Breast epithelium (tissue), 4 donors: ENCODE measurements around the gene FIBCD1. TPM values are rescaled to one million over a fixed set of nuclear protein-coding genes. Genes with fewer than 3 reads are reported as not detected.

Experiments used
- DNase-seq, 2 donors: peaks; one replicate each; pipeline ENCODE4 v3.0.0-alpha.2; 2019; ENCODE audit warnings: low spot score in 2 of 2
- H3K27ac ChIP-seq, 2 donors: fragments of 200-600 bp; sonication (generic) in 1 of 2; one replicate each; pipeline ENCODE4 v1.5.1; 2016 to 2019; ENCODE audit warnings: mild to moderate bottlenecking in 1 of 2
- H3K27me3 ChIP-seq, 2 donors: fragments of 200-600 bp; sonication (generic) in 1 of 2; one replicate each; pipeline versions ENCODE4 v1.5.1 to v1.6.0; 2017 to 2019; ENCODE audit warnings: control low read depth in 1 of 2, mild to moderate bottlenecking in 1 of 2
- H3K36me3 ChIP-seq: fragments of 200-600 bp; one replicate; pipeline ENCODE4 v1.5.1; 2019
- H3K4me1 ChIP-seq, 2 donors: fragments of 200-600 bp; sonication (generic); one replicate each; pipeline ENCODE4 v1.5.1; 2016 to 2019; ENCODE audit warnings: control low read depth in 1 of 2
- H3K4me3 ChIP-seq, 3 donors: fragments of 200-600 bp; sonication (generic); 1 replicate in 2 of 3; 2 replicates in 1 of 3; pipeline ENCODE4 v1.5.1; 2016 to 2019; ENCODE audit warnings: mild to moderate bottlenecking in 3 of 3, moderate library complexity in 2 of 3
- H3K9me3 ChIP-seq, 2 donors: fragments of 200-600 bp; sonication (generic) in 1 of 2; one replicate each; pipeline ENCODE4 v1.5.1; 2016 to 2019; ENCODE audit warnings: control low read depth in 1 of 2
- POLR2A ChIP-seq: fragments of 450-650 bp; IDR thresholded peaks from one replicate; pipeline ENCODE4 v1.6.1; 2016; ENCODE audit warnings: antibody characterized with exemption, mild to moderate bottlenecking, moderate library complexity
- POLR2AphosphoS5 ChIP-seq, 3 donors: sonication (generic); formaldehyde crosslinking; IDR thresholded peaks; one replicate each; pipeline ENCODE4 v1.6.1; 2017; ENCODE audit warnings: antibody characterized with exemption in 3 of 3
- intact Hi-C: fragments of 100-400 bp; cut with DNase I; formaldehyde crosslinking; loops from one replicate; pipeline ENCODE4 v1.15.1; 2023; ENCODE audit warnings: low total_unique reads
- total RNA-seq, 3 donors: library from RNA; depleted of rRNA; stranded (reverse); fragments of >200 nt; gene quantifications; one replicate each; pipeline ENCODE4 v1.1.0, GENCODE V29; 2016
- TF ChIP-seq, protein P1 (sequence below), 3 donors: fragments of 450-650 bp; IDR thresholded peaks; one replicate each; pipeline ENCODE4 v1.5.1; 2016 to 2017; ENCODE audit warnings: antibody characterized with exemption in 3 of 3, mild to moderate bottlenecking in 3 of 3, moderate library complexity in 3 of 3

Gene FIBCD1
- total RNA-seq, 3 donors from 2014 or later: 0.16 to 0.44 TPM; not detected in 1

DNA sequence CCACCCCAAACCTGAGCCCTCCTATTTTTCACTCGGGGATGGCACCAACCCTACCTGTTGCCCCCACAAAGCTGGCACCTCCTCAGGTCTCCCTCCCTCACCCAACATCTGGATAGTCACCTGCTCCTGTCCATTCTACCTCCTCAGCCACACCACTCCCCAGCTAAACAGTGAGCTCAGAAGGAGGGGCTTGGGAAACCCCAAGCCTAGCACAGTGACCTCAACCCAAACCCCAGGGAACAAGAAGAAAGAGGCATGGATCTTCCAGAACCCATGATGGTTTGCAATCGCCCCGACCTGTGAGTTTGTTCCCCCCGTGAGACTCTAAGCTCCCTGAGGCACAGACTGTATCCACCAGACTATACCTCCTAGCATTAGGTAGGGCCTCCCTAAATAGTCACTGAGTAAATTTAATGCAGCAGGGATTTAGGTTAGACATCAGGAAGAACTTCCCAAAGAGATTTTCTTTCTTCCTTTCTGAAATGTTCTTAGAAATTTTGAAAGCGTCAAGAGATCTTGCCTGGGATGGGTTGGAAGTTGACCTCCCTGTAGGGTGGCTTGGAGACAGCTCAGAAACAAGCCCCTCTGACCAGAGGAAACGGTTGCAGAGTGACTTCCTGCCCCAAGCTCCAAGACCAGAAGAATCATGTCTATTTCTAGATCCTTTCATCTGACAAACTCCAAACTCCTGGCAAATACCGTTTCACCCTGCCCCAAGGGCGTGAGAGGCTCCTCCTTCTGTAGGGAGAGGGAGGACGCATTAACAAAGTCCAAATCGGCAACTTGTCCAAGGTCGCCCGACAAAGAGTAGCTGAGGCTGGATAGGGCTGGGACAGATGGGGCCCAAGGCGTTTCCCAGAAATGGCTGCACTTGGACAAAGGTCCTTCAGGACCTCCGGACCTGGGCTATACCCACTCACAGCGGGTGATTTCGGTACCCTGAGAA, 4.1 kb downstream of the FIBCD1 start:
- no peak overlapping the region for H3K4me3 ChIP-seq
- TF ChIP-seq POLR2A: no peak
- no peak for TF ChIP-seq POLR2AphosphoS5 (IDR thresholded peaks at IDR 0.05)
- TF ChIP-seq, protein P1, sequence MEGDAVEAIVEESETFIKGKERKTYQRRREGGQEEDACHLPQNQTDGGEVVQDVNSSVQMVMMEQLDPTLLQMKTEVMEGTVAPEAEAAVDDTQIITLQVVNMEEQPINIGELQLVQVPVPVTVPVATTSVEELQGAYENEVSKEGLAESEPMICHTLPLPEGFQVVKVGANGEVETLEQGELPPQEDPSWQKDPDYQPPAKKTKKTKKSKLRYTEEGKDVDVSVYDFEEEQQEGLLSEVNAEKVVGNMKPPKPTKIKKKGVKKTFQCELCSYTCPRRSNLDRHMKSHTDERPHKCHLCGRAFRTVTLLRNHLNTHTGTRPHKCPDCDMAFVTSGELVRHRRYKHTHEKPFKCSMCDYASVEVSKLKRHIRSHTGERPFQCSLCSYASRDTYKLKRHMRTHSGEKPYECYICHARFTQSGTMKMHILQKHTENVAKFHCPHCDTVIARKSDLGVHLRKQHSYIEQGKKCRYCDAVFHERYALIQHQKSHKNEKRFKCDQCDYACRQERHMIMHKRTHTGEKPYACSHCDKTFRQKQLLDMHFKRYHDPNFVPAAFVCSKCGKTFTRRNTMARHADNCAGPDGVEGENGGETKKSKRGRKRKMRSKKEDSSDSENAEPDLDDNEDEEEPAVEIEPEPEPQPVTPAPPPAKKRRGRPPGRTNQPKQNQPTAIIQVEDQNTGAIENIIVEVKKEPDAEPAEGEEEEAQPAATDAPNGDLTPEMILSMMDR (IDR thresholded peaks at IDR 0.05): no peak
- no peak overlapping the region for H3K27ac ChIP-seq
- H3K27me3 ChIP-seq: peaks cover 12 to 72% of the 10 kb centered on the region in 2 donors
- no peak for DNase-seq
- peaks cover 15 to 16% of the 10 kb centered on the region in 2 donors for H3K4me1 ChIP-seq
- H3K9me3 ChIP-seq: no peaks in the 10 kb centered on the region
- intact Hi-C loops: no loop called here
- no peaks in the 10 kb centered on the region for H3K36me3 ChIP-seq

- Histone ChIP-seq H3K4me1 (peaks cover 10% of the 10 kb centered on the region in 2 donors), H3K27ac (no peak overlapping the region), H3K36me3 (no peaks in the 10 kb centered on the region), H3K27me3 (peaks cover 8 to 65% of the 10 kb centered on the region in 2 donors), H3K9me3 (no peaks in the 10 kb centered on the region), H3K4me3 (no peak overlapping the region)
- TF ChIP-seq, protein P1 (IDR thresholded peaks at IDR 0.05): no peak
- TF ChIP-seq POLR2A (no peak), POLR2AphosphoS5 (IDR thresholded peaks at IDR 0.05) (no peak)
- no peak for DNase-seq
- intact Hi-C loops: no loop called here
These were observed 4.8 kb downstream of the FIBCD1 start for GRCh38 chr9:130934246-130934645.

DNA sequence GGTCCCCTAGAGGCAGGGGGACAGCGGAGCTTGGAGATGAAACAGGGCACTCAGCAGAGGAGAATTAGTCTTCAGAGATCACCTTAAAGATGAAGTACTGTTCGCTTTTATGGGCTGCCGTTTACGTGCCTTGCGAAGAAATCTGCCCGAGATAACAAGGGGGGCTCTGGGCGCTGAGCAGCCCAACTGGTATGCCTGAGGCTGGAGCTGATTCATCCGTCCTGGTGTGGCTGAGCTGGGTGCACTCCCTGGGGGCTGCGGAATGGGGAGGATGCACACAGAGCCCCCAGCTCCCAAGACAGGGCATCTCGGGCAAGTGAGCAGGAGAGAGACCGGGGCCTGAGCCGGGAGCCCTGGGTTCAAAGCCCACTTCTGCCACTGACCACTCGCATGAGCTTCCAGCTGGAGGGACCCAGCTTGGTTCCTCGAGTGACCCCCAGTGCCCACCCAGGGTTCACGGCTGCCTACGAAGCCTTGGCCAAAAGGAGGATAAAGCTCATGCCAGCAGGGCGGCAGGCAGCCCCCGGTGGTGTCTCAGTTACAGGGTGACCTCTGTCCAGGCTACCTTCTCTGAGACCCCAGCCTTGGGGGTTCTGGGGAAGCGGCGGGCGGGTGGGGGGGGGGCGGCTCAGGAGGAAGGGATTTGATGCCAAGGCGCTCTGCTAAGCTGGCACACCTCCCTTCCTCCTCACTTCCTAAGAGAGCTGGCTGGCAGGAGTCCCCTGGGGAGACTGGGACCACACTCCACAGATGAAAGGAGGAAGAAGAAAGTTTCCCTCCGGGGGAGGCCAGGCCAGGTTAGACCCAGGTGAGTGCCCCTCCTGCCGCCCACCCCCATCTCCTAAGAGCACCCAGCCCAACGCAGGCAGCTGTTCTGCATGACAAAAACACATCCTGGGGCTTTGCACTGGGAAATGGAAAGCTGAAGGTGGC, 5.7 kb downstream of the FIBCD1 start:
- H3K27me3 ChIP-seq: peaks cover 4 to 57% of the 10 kb centered on the region in 2 donors
- DNase-seq: no peak
- H3K36me3 ChIP-seq: no peaks in the 10 kb centered on the region
- TF ChIP-seq, protein P1 (IDR thresholded peaks at IDR 0.05): no peak
- no peak for TF ChIP-seq POLR2A
- TF ChIP-seq POLR2AphosphoS5 (IDR thresholded peaks at IDR 0.05): no peak
- no peaks in the 10 kb centered on the region for H3K9me3 ChIP-seq
- no peak overlapping the region for H3K4me3 ChIP-seq
- peaks cover 3 to 9% of the 10 kb centered on the region in 2 donors for H3K4me1 ChIP-seq
- intact Hi-C loops: no loop called here
- no peak overlapping the region for H3K27ac ChIP-seq

GRCh38 chr9:130932255-130933079, 6.6 kb downstream of the FIBCD1 start:
- H3K4me1 ChIP-seq: peaks cover 0 to 6% of the 10 kb centered on the region in 2 donors
- intact Hi-C loops: no loop called here
- peaks cover 4 to 48% of the 10 kb centered on the region in 2 donors for H3K27me3 ChIP-seq
- H3K9me3 ChIP-seq: no peaks in the 10 kb centered on the region
- no peak overlapping the region for H3K4me3 ChIP-seq
- H3K27ac ChIP-seq: no peak overlapping the region
- no peaks in the 10 kb centered on the region for H3K36me3 ChIP-seq
- TF ChIP-seq POLR2A: no peak
- TF ChIP-seq POLR2AphosphoS5 (IDR thresholded peaks at IDR 0.05): no peak
- TF ChIP-seq, protein P1 (IDR thresholded peaks at IDR 0.05): no peak
- no peak for DNase-seq
